ENCODE measurements around the gene ZCRB1.

The ZCRB1 gene

GRCh38 chr12:42273706-42274105 is 52.2 kb downstream of the ZCRB1 start (continued):
- TF ChIP-seq ARNTL (CRISPR knock-in tag; IDR thresholded peaks at IDR 0.05; ENCODE audit: borderline replicate concordance, low read depth) (no peak), TSHZ2 (CRISPR knock-in tag; IDR thresholded peaks at IDR 0.05) (no peak), ISL1 (CRISPR knock-in tag; IDR thresholded peaks at IDR 0.05) (no peak), TOX (CRISPR knock-in tag; IDR thresholded peaks at IDR 0.05; ENCODE audit: borderline replicate concordance) (no peak), CREB5 (CRISPR knock-in tag; IDR thresholded peaks at IDR 0.05; ENCODE audit: low read depth) (no peak)

- no peak for TF ChIP-seq ZNF565 (CRISPR knock-in tag; conservative IDR thresholded peaks at IDR 0.05; ENCODE audit: low read depth)
- no peak for TF ChIP-seq ARNTL (CRISPR knock-in tag; IDR thresholded peaks at IDR 0.05; ENCODE audit: borderline replicate concordance, low read depth)
- no peak for TF ChIP-seq CSRNP3 (CRISPR knock-in tag; IDR thresholded peaks at IDR 0.05)
- no peak for TF ChIP-seq PATZ1 (CRISPR knock-in tag; IDR thresholded peaks at IDR 0.05; ENCODE audit: borderline replicate concordance)
- TF ChIP-seq OSR1 (CRISPR knock-in tag; IDR thresholded peaks at IDR 0.05): no peak
- no peak for TF ChIP-seq TCF4 (CRISPR knock-in tag; IDR thresholded peaks at IDR 0.05; ENCODE audit: borderline replicate concordance)
- TF ChIP-seq ZC3H10 (CRISPR knock-in tag; IDR thresholded peaks at IDR 0.05): no peak
- TF ChIP-seq PPARA (CRISPR knock-in tag; IDR thresholded peaks at IDR 0.05; ENCODE audit: borderline replicate concordance): no peak
- TF ChIP-seq TSHZ2 (CRISPR knock-in tag; IDR thresholded peaks at IDR 0.05): no peak
- no peak for TF ChIP-seq ZNF70 (CRISPR knock-in tag; IDR thresholded peaks at IDR 0.05)
- no peak for TF ChIP-seq CREB5 (CRISPR knock-in tag; IDR thresholded peaks at IDR 0.05; ENCODE audit: low read depth)
- no peak for TF ChIP-seq ZNF8 (CRISPR knock-in tag; IDR thresholded peaks at IDR 0.05)
- no peak for TF ChIP-seq GLIS3 (CRISPR knock-in tag; IDR thresholded peaks at IDR 0.05)
- no peak for TF ChIP-seq ZFP3 (CRISPR knock-in tag; IDR thresholded peaks at IDR 0.05)
- TF ChIP-seq POU6F1 (CRISPR knock-in tag; IDR thresholded peaks at IDR 0.05; ENCODE audit: borderline replicate concordance, low read depth): no peak
- no peak for TF ChIP-seq ZFP30 (CRISPR knock-in tag; IDR thresholded peaks at IDR 0.05)
- no peak for TF ChIP-seq ESRRG (CRISPR knock-in tag; IDR thresholded peaks at IDR 0.05)
- no peak for ATAC-seq
Observed at GRCh38 chr12:42270596-42270995, 55.3 kb downstream of the ZCRB1 start.
